ENCODE measurements around the gene UBE2N. TPM values are rescaled to one million over a fixed set of nuclear protein-coding genes. Genes with fewer than 3 reads are reported as not detected.

Gene UBE2N
- total and polyA plus RNA-seq, 2 experiments from 2014 or later, result 154 to 385 TPM

GRCh38 chr12:93449277-93449676 is 7.5 kb upstream of the UBE2N start (continued):
- TF ChIP-seq, protein P1, sequence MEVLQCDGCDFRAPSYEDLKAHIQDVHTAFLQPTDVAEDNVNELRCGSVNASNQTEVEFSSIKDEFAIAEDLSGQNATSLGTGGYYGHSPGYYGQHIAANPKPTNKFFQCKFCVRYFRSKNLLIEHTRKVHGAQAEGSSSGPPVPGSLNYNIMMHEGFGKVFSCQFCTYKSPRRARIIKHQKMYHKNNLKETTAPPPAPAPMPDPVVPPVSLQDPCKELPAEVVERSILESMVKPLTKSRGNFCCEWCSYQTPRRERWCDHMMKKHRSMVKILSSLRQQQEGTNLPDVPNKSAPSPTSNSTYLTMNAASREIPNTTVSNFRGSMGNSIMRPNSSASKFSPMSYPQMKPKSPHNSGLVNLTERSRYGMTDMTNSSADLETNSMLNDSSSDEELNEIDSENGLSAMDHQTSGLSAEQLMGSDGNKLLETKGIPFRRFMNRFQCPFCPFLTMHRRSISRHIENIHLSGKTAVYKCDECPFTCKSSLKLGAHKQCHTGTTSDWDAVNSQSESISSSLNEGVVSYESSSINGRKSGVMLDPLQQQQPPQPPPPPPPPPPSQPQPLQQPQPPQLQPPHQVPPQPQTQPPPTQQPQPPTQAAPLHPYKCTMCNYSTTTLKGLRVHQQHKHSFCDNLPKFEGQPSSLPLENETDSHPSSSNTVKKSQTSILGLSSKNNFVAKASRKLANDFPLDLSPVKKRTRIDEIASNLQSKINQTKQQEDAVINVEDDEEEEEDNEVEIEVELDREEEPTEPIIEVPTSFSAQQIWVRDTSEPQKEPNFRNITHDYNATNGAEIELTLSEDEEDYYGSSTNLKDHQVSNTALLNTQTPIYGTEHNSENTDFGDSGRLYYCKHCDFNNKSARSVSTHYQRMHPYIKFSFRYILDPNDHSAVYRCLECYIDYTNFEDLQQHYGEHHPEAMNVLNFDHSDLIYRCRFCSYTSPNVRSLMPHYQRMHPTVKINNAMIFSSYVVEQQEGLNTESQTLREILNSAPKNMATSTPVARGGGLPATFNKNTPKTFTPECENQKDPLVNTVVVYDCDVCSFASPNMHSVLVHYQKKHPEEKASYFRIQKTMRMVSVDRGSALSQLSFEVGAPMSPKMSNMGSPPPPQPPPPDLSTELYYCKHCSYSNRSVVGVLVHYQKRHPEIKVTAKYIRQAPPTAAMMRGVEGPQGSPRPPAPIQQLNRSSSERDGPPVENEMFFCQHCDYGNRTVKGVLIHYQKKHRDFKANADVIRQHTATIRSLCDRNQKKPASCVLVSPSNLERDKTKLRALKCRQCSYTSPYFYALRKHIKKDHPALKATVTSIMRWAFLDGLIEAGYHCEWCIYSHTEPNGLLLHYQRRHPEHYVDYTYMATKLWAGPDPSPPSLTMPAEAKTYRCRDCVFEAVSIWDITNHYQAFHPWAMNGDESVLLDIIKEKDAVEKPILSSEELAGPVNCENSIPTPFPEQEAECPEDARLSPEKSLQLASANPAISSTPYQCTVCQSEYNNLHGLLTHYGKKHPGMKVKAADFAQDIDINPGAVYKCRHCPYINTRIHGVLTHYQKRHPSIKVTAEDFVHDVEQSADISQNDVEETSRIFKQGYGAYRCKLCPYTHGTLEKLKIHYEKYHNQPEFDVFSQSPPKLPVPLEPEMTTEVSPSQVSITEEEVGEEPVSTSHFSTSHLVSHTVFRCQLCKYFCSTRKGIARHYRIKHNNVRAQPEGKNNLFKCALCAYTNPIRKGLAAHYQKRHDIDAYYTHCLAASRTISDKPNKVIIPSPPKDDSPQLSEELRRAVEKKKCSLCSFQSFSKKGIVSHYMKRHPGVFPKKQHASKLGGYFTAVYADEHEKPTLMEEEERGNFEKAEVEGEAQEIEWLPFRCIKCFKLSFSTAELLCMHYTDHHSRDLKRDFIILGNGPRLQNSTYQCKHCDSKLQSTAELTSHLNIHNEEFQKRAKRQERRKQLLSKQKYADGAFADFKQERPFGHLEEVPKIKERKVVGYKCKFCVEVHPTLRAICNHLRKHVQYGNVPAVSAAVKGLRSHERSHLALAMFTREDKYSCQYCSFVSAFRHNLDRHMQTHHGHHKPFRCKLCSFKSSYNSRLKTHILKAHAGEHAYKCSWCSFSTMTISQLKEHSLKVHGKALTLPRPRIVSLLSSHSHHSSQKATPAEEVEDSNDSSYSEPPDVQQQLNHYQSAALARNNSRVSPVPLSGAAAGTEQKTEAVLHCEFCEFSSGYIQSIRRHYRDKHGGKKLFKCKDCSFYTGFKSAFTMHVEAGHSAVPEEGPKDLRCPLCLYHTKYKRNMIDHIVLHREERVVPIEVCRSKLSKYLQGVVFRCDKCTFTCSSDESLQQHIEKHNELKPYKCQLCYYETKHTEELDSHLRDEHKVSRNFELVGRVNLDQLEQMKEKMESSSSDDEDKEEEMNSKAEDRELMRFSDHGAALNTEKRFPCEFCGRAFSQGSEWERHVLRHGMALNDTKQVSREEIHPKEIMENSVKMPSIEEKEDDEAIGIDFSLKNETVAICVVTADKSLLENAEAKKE (CRISPR knock-in tag; IDR thresholded peaks at IDR 0.05), result no peak
- TF ChIP-seq, protein P2, sequence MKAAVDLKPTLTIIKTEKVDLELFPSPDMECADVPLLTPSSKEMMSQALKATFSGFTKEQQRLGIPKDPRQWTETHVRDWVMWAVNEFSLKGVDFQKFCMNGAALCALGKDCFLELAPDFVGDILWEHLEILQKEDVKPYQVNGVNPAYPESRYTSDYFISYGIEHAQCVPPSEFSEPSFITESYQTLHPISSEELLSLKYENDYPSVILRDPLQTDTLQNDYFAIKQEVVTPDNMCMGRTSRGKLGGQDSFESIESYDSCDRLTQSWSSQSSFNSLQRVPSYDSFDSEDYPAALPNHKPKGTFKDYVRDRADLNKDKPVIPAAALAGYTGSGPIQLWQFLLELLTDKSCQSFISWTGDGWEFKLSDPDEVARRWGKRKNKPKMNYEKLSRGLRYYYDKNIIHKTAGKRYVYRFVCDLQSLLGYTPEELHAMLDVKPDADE (IDR thresholded peaks at IDR 0.05), result no peak
- TF ChIP-seq POLR2AphosphoS5 (IDR thresholded peaks at IDR 0.05; ENCODE audit: low read depth), result no peak

DNA sequence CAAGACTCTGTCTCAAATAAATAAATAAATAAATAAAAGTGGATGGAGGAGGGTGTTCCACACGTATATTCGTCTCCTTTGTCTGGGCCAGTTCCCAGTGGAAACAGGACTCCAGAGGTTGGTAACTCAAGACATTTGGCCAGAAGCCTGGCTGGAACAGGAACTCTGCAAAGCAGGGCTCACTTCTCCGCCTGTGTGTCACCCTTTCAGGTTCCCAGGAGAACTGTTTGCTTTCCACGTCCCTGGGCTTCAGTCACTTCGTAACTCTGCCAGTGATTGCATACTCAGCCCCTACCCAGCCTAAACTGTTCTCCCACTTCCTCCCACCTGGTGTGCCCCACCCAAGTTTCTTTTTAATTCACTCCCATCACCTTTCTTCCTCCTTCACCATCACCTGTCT is 7.0 kb upstream of the UBE2N start:
- DNase-seq (ENCODE audit: low spot score), result no peak
- Mint-ChIP-seq H3K27me3 (ENCODE audit: insufficient read depth, low read depth, poor library complexity) (peaks cover 1% of the 10 kb centered on the region), H3K36me3 (ENCODE audit: low read depth) (0 out of 3 replicates have a peak, but pooled peaks cover 4% of the 10 kb centered on the region), H3K4me1 (no peaks in the 10 kb centered on the region), H3K9me3 (peaks cover 9% of the 10 kb centered on the region), H3K4me3 (no peak overlapping the region), H3K27ac (no peak overlapping the region)
- H3K9me2 ChIP-seq (ENCODE audit: insufficient read depth), result no peaks in the 10 kb centered on the region
- no peaks in the 10 kb centered on the region for H3F3A ChIP-seq (replicated peaks; ENCODE audit: low read depth)
- H3K4me3 ChIP-seq, result no peak overlapping the region
- no peak overlapping the region for H3K4me2 ChIP-seq
- H3K79me2 ChIP-seq (replicated peaks; ENCODE audit: insufficient read depth), result no peaks in the 10 kb centered on the region
- no peak overlapping the region for H3K27ac ChIP-seq (ENCODE audit: low read depth)
- no peaks in the 10 kb centered on the region for H3K27me3 ChIP-seq (ENCODE audit: insufficient read depth)
- ATAC-seq, result no peak
- no peaks in the 10 kb centered on the region for H4K20me1 ChIP-seq (replicated peaks; ENCODE audit: insufficient read depth)
- no peaks in the 10 kb centered on the region for H3K36me3 ChIP-seq (ENCODE audit: insufficient read depth)
- no peaks in the 10 kb centered on the region for H3K4me1 ChIP-seq (ENCODE audit: insufficient read depth)
- no peak overlapping the region for H2AFZ ChIP-seq
- no peak for TF ChIP-seq JUNB (IDR thresholded peaks at IDR 0.05; ENCODE audit: unreplicated experiment)
- no peak for TF ChIP-seq ZNF114 (CRISPR knock-in tag; IDR thresholded peaks at IDR 0.05)
- no peak for TF ChIP-seq EZH2phosphoT487 (IDR thresholded peaks at IDR 0.05; ENCODE audit: unreplicated experiment)

All from GM23338 (cell line).